Activated CD4-positive, alpha-beta T cell treated with anti-CD3 and anti-CD28 coated beads, Interleukin-10, Interleukin-2, amounts not matched to agents 100 ng/mL and 50 ng/mL, durations not matched to agents 16 hours and 8 hours (primary cell): ENCODE results near the gene GPAM.
"Not testable (repeated sequence)": the region's sequence is repeated elsewhere in the genome, so short reads cannot be mapped to it uniquely, and the experiment has no call there.

Source experiments
- DNase-seq: peaks from one replicate; pipeline ENCODE4 v3.0.0-alpha.2; 2020

The GPAM gene

DNA sequence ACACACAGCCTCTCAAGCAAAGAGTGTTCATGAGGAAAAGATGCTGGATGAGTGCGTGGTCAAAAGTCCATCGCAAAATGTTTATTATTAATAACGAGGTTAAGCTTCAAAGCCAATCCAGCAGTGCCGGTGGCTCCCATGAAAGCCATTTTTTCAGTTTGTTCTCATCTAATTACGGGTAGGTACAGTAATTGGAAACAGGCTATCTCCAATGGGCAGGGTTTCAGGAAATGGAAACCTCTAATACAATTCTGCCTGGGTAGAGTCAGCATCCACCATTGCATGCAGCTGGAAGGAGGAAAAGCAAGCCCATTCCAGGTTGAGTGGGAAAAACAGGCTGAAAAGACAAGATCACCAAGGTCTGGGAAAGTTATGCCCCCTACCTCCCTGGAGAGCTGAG lies 57.4 kb downstream of the GPAM start:
- no peak for DNase-seq

DNA sequence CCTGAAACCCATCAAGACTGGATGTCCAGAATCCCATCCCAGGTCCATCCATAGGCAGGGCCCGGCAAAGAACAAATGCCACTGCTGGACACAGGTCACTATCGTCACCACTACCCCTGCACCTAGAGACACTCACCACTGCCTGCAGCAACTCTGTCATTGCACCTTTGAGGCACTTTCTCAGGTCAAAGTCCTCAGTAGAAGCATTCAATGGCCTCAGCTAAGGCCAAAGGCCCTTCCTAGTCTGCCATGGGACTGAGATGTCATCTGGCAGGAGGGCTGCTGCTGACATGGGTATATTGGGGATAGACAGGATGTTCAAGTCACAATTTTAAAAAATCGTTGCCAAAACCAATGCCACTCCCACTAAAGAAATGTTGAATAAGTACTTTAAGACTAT lies 58.7 kb downstream of the GPAM start:
- DNase-seq, result no peak

DNA sequence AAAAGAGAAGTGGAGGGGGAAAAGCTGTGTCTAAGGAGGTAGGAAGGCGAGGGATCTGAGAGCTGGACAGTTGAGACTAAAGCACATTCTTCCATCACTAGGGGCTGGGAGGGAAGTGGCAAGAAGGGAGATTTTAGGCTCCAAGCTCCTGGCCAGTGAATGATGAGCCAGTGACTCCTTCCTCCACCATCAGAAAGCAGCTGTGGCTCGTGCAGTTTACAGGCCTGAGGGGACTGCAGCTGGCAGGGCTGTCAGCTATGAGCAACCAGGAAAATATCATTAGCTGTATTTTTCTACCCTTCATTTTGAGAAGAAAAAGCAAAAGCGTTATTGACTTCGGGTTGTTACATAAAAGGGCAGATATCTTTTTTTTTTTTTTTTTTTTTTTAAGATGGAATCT lies 60.7 kb downstream of the GPAM start:
- no peak for DNase-seq

DNA sequence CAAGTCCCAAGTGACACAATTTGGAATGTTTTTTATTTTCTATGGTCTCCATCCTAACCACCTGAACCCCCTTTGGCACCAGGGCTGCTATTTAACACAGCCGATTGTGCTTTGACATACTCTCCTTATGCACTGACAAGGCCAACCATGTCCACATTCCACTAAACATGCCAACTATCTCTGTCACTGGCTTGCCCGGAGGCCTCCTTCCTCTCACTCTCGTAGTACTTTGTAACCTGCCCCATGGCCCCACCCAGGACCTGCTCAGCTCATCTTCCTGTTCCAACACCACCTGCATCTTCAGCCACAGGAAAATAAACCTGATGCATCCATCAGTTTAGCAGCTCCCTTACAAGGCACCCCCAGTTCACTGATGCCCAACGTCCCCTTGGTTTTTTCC lies 63.1 kb downstream of the GPAM start:
- DNase-seq, result no peak

DNA sequence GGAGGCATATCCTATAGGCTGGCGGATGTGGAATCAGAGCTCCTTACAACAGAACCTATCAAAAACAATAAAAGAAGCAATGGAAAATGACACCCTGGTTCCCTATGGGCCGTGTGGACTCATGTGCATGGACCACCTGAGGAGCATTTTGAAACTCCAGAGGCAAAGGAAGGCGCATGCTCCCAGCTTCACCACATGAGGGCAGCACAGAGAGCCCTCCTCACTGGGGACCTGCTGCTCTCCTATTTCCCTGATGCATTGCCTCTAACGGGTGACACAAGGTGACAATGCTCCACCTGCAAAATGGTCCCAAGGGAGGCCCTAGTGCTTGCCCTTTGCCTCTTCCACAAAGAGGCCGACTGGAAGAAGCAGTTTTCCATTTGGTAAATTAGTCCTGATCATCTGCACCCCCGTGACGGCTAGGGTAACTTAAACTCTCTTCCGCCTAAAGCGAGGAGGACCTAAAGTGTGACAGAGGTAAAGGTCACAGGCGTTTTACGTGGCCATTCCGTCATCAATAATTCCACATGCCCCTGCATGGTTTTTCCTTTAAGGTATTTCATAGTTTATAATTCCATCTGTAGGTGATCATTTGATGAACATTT lies 67.7 kb downstream of the GPAM start:
- DNase-seq, result peak; percentile 54

DNA sequence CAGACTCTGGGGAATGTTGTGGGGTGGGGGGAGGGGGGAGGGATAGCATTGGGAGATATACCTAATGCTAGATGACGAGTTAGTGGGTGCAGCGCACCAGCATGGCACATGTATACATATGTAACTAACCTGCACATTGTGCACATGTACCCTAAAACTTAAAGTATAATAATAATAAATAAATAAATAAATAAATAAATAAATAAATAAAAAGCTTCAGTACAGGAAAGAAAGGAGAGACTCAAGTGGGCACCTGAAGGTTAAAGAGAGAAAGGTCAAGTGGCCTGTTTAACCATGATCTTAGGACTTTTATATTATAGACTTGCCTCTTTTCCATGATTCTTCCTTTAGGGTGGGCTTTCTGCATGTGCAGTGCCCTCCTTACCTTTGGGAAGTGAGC lies 73.8 kb downstream of the GPAM start:
- not testable (repeated sequence) for DNase-seq
